Measurements from ENCODE around the gene FZD10.

DNA sequence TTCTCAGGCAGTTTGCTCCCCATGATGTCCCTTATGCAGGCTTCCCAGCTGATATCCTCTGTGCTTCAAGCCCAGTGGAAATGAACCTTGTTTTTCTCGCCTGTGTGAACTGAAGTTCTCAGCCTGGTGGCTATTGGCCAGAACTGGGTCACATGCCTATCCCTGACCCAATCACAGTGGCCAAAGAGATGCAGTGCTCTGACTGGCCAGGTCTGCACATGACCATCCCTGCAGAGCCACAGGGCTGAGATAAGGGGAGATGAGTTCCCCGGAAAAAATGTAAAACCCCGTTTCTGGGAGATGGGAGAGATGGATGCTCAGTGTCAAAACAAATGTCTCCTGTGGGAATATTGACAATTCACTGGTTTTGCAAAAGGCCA is 34.7 kb upstream of the FZD10 start:
- no peak for TF ChIP-seq CTCF (IDR thresholded peaks at IDR 0.05)
- no peak for TF ChIP-seq POLR2A (IDR thresholded peaks at IDR 0.05)
